Testis (tissue), 2 donors: ENCODE data around the gene OR52K2.

Experiments used
- CTCF ChIP-seq, 3 experiments: fragments of 450-650 bp in 2 of 3; fragments of 200-600 bp in 1 of 3; sonication (generic) in 1 of 3; IDR thresholded peaks; one replicate each; pipeline ENCODE4 v1.5.1; 2016 to 2019; ENCODE audit warnings: antibody characterized with exemption in 3 of 3, mild to moderate bottlenecking in 2 of 3, moderate library complexity in 1 of 3
- POLR2A ChIP-seq: fragments of 450-650 bp; IDR thresholded peaks from one replicate; pipeline ENCODE4 v1.6.1; 2017; ENCODE audit warnings: antibody characterized with exemption, mild to moderate bottlenecking, moderate library complexity

- TF ChIP-seq CTCF (IDR thresholded peaks at IDR 0.05) (no peak), POLR2A (no peak)
Measured at GRCh38 chr11:4491878-4492606, 42.9 kb downstream of the OR52K2 start.
